Measurements from ENCODE around the gene WNT1.

The WNT1 gene

DNA sequence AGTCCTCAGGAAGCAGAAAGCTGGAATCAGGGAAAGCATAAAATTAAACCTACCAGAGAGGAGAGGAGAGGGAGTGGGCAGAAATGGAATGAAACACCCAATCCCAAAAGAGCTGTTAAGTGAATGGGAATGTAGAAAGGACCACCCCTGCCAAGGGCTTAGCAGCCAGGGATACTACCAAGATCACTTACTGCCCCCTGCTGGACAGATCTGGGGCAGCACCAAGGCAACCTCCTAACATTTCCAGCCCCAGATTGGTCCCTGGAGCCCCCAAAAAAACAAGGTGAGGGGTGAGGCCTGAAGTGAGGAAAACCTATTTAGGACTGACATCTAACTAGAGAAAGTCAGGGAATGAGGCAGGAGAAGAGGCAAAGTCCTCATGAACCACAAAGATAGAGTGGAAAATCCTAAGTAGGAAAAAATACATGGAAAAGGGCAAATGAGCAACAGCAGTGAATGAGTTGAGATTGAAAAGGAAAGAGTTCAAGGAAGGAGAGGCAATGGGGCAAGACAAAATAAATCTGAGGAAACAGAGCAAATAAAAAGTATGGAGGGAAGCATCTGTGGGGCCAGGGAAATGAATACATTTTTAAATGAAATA lies 41.6 kb upstream of the WNT1 start:
- Histone ChIP-seq H3K4me1 (ENCODE audit: low read length) (no peaks in the 10 kb centered on the region), H2AFZ (ENCODE audit: low read length) (no peak overlapping the region)

DNA sequence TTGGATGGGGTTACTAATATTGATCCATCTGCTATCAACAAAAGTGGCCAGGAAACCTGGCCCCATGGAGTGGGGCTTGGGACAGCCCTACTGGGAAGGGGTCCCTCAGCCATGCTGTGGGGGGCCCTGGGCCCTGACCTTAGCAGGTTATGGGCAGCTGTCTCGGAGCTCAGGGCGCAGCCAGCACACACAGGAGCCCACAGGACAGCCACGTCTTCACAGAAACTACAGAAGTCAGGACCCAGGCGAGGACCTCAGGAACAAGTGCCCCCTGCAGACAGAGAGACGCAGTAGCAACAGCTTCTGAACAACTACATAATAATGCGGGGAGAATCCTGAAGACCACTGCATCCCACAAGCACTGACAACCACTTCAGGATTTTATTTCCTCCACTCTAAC lies 41.0 kb upstream of the WNT1 start:
- Histone ChIP-seq H3F3A (ENCODE audit: insufficient read depth, low read length) (no peaks in the 10 kb centered on the region), H3K4me3 (ENCODE audit: low read length) (no peak overlapping the region), H3K4me2 (ENCODE audit: low read depth, low read length) (no peak overlapping the region), H4K20me1 (ENCODE audit: insufficient read depth, low read length) (no peaks in the 10 kb centered on the region; the same call in 1 of the 2 replicates), H3K36me3 (replicated peaks; ENCODE audit: insufficient read depth, low read length) (no peaks in the 10 kb centered on the region), H3K9ac (ENCODE audit: low read length) (no peak overlapping the region), H3K9me3 (replicated peaks; ENCODE audit: insufficient read depth, low read length) (no peaks in the 10 kb centered on the region), H3K79me2 (ENCODE audit: low read length) (no peaks in the 10 kb centered on the region), H3K27ac (ENCODE audit: low read length) (no peak overlapping the region), H3K4me1 (ENCODE audit: low read length) (no peaks in the 10 kb centered on the region), H3K9me2 (replicated peaks; ENCODE audit: insufficient read depth, low read length) (no peaks in the 10 kb centered on the region), H2AFZ (ENCODE audit: low read length) (no peak overlapping the region), H3K27me3 (replicated peaks; ENCODE audit: insufficient read depth, low read length) (no peaks in the 10 kb centered on the region)
- no peak for DNase-seq
- TF ChIP-seq EZH2 (optimal IDR thresholded peaks at IDR 0.05; ENCODE audit: low read depth, low read length) = no peak
- TF ChIP-seq, protein P1, sequence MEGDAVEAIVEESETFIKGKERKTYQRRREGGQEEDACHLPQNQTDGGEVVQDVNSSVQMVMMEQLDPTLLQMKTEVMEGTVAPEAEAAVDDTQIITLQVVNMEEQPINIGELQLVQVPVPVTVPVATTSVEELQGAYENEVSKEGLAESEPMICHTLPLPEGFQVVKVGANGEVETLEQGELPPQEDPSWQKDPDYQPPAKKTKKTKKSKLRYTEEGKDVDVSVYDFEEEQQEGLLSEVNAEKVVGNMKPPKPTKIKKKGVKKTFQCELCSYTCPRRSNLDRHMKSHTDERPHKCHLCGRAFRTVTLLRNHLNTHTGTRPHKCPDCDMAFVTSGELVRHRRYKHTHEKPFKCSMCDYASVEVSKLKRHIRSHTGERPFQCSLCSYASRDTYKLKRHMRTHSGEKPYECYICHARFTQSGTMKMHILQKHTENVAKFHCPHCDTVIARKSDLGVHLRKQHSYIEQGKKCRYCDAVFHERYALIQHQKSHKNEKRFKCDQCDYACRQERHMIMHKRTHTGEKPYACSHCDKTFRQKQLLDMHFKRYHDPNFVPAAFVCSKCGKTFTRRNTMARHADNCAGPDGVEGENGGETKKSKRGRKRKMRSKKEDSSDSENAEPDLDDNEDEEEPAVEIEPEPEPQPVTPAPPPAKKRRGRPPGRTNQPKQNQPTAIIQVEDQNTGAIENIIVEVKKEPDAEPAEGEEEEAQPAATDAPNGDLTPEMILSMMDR (IDR thresholded peaks at IDR 0.05; ENCODE audit: low read length) = 0 out of 2 replicates have a peak, but pooled peaks have one; percentile 7

More for the DNA sequence above, 41.6 kb upstream of the WNT1 start:
- no peaks in the 10 kb centered on the region for H3F3A ChIP-seq (ENCODE audit: insufficient read depth, low read length)
- H3K27me3 ChIP-seq (replicated peaks; ENCODE audit: insufficient read depth, low read length) = no peaks in the 10 kb centered on the region
- no peaks in the 10 kb centered on the region for H3K9me3 ChIP-seq (replicated peaks; ENCODE audit: insufficient read depth, low read length)
- TF ChIP-seq EZH2 (optimal IDR thresholded peaks at IDR 0.05; ENCODE audit: low read depth, low read length) = no peak
- TF ChIP-seq, protein P1 (IDR thresholded peaks at IDR 0.05; ENCODE audit: low read length) = peak; percentile 90
- no peak for TF ChIP-seq EZH2phosphoT487 (IDR thresholded peaks at IDR 0.05; ENCODE audit: low read length)
- no peaks in the 10 kb centered on the region for H3K36me3 ChIP-seq (replicated peaks; ENCODE audit: insufficient read depth, low read length)
- H3K4me2 ChIP-seq (ENCODE audit: low read depth, low read length) = no peak overlapping the region
- H3K27ac ChIP-seq (ENCODE audit: low read length) = no peak overlapping the region
- H3K9ac ChIP-seq (ENCODE audit: low read length) = no peak overlapping the region
- H4K20me1 ChIP-seq (ENCODE audit: insufficient read depth, low read length) = no peaks in the 10 kb centered on the region; the same call in 1 of the 2 replicates
- no peak overlapping the region for H3K4me3 ChIP-seq (ENCODE audit: low read length)
- H3K9me2 ChIP-seq (replicated peaks; ENCODE audit: insufficient read depth, low read length) = no peaks in the 10 kb centered on the region
- peak; percentile 62 for DNase-seq
- no peaks in the 10 kb centered on the region for H3K79me2 ChIP-seq (ENCODE audit: low read length)

DNA sequence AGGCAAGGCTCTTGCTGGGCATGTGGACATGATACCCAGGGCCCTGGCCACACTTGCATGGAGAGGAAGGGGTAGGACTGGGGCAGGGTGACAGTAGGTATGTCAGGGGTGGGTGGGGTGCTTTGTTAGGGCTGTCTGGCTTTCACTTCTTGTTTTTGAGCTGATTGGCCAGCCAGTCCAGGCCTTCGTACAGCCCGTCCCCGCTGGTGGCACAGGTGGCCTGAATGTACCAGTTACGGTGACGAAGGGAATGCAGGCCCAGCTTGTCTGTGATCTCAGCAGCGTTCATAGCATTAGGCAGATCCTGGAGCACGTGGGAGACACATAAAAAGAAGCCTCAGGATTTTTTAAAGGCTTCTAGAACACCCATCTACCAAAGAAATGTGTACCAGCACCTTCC lies 39.3 kb upstream of the WNT1 start:
- no peaks in the 10 kb centered on the region for H3K9me3 ChIP-seq (replicated peaks; ENCODE audit: insufficient read depth, low read length)
- TF ChIP-seq EZH2 (optimal IDR thresholded peaks at IDR 0.05; ENCODE audit: low read depth, low read length) = no peak
- TF ChIP-seq, protein P1 (IDR thresholded peaks at IDR 0.05; ENCODE audit: low read length) = no peak
- TF ChIP-seq EZH2phosphoT487 (IDR thresholded peaks at IDR 0.05; ENCODE audit: low read length) = no peak
- H3K27ac ChIP-seq (ENCODE audit: low read length) = no peak overlapping the region
- H3F3A ChIP-seq (ENCODE audit: insufficient read depth, low read length) = no peaks in the 10 kb centered on the region
- no peaks in the 10 kb centered on the region for H3K9me2 ChIP-seq (replicated peaks; ENCODE audit: insufficient read depth, low read length)
- H3K4me1 ChIP-seq (ENCODE audit: low read length) = no peaks in the 10 kb centered on the region
- H2AFZ ChIP-seq (ENCODE audit: low read length) = no peak overlapping the region
- no peak overlapping the region for H3K4me3 ChIP-seq (ENCODE audit: low read length)
- no peak overlapping the region for H3K4me2 ChIP-seq (ENCODE audit: low read depth, low read length)
- no peaks in the 10 kb centered on the region for H3K36me3 ChIP-seq (replicated peaks; ENCODE audit: insufficient read depth, low read length)
- 0 out of 2 replicates have a peak, but pooled peaks cover 6% of the 10 kb centered on the region for H3K79me2 ChIP-seq (ENCODE audit: low read length)
- no peak overlapping the region for H3K9ac ChIP-seq (ENCODE audit: low read length)
- H4K20me1 ChIP-seq (ENCODE audit: insufficient read depth, low read length) = no peaks in the 10 kb centered on the region; the same call in 1 of the 2 replicates
- H3K27me3 ChIP-seq (replicated peaks; ENCODE audit: insufficient read depth, low read length) = no peaks in the 10 kb centered on the region
- no peak for DNase-seq
